AG04450 (cell line): ENCODE results near the gene KIAA1958. TPM values are rescaled to one million over a fixed set of nuclear protein-coding genes. Genes with fewer than 3 reads are reported as not detected.

Source experiments
- CTCF ChIA-PET: fragments of 300-600, 350-600 bp; formaldehyde crosslinking; extraction: SDS; loops from one replicate; lab custom pipeline; 2022; ENCODE audit warnings: antibody characterized with exemption, inconsistent platforms; lab: Charles Lee
- POLR2A ChIA-PET: fragments of 350-600 bp; formaldehyde crosslinking; extraction: SDS; loops from one replicate; lab custom pipeline; 2021; ENCODE audit warnings: antibody characterized with exemption, inconsistent platforms; lab: Yijun Ruan, JAX
- DNase-seq: peaks from one replicate; pipeline ENCODE4 v3.0.0-alpha.2; 2011; ENCODE audit warnings: low read depth, low spot score
- H3K27ac ChIP-seq: one replicate; pipeline ENCODE4 v1.5.1; 2012; ENCODE audit warnings: low read depth, low read length, control low read depth
- H3K27me3 ChIP-seq: one replicate; pipeline ENCODE4 v1.6.0; 2012; ENCODE audit warnings: low read length; ENCODE audit not compliant: control insufficient read depth, insufficient read depth
- H3K4me3 ChIP-seq: 2 replicates; pipeline ENCODE4 v1.5.1; 2011; ENCODE audit warnings: mild to moderate bottlenecking, low read depth, low read length, control low read depth
- H3K9me3 ChIP-seq: 2 replicates; pipeline ENCODE4 v1.5.1; 2012; ENCODE audit warnings: low read length; ENCODE audit not compliant: control insufficient read depth, insufficient read depth
- polyA plus RNA-seq: library from polyadenylated mRNA; depleted of rRNA; stranded (reverse); fragments of >200 nt; gene quantifications from 2 replicates; pipeline ENCODE4 v1.2.3, GENCODE V29; 2011
- TF ChIP-seq, protein P1 (sequence below): IDR thresholded peaks from 2 replicates; pipeline ENCODE4 v1.5.1; 2011; ENCODE audit warnings: low read depth, low read length, control low read depth, inconsistent platforms

KIAA1958 gene
- polyA plus RNA-seq, 1 experiment = 0.88 TPM

GRCh38 chr9:112694706-112695555 is 208.3 kb downstream of the KIAA1958 start:
- H3K27ac ChIP-seq = no peak overlapping the region
- TF ChIP-seq, protein P1, sequence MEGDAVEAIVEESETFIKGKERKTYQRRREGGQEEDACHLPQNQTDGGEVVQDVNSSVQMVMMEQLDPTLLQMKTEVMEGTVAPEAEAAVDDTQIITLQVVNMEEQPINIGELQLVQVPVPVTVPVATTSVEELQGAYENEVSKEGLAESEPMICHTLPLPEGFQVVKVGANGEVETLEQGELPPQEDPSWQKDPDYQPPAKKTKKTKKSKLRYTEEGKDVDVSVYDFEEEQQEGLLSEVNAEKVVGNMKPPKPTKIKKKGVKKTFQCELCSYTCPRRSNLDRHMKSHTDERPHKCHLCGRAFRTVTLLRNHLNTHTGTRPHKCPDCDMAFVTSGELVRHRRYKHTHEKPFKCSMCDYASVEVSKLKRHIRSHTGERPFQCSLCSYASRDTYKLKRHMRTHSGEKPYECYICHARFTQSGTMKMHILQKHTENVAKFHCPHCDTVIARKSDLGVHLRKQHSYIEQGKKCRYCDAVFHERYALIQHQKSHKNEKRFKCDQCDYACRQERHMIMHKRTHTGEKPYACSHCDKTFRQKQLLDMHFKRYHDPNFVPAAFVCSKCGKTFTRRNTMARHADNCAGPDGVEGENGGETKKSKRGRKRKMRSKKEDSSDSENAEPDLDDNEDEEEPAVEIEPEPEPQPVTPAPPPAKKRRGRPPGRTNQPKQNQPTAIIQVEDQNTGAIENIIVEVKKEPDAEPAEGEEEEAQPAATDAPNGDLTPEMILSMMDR = no peak
- CTCF ChIA-PET = interaction anchor here (0.7 to 1.0 kb wide), 4 partner anchors 11 to 597 kb away, joined by 3 to 9 read pairs (median 6); no protein-coding TSS in a partner anchor
- DNase-seq = no peak
- no peaks in the 10 kb centered on the region for H3K9me3 ChIP-seq
- POLR2A ChIA-PET = interaction anchor here (0.5 kb wide), 1 partner anchor 795 kb away, joined by 3 read pairs; no protein-coding TSS in a partner anchor
- no peaks in the 10 kb centered on the region for H3K27me3 ChIP-seq
- H3K4me3 ChIP-seq = no peak overlapping the region

GRCh38 chr9:112696461-112696860 is 209.8 kb downstream of the KIAA1958 start:
- ChIA-PET POLR2A (interaction anchor here (0.7 kb wide), 1 partner anchor 11 kb away, joined by 4 read pairs; no protein-coding TSS in a partner anchor), CTCF (interaction anchor here (1.5 kb wide), 1 partner anchor 9 kb away, joined by 8 read pairs; no protein-coding TSS in a partner anchor)
- DNase-seq = no peak
- Histone ChIP-seq H3K27ac (no peak overlapping the region), H3K9me3 (no peaks in the 10 kb centered on the region), H3K27me3 (no peaks in the 10 kb centered on the region), H3K4me3 (no peak overlapping the region)
- TF ChIP-seq, protein P1 = no peak

DNA sequence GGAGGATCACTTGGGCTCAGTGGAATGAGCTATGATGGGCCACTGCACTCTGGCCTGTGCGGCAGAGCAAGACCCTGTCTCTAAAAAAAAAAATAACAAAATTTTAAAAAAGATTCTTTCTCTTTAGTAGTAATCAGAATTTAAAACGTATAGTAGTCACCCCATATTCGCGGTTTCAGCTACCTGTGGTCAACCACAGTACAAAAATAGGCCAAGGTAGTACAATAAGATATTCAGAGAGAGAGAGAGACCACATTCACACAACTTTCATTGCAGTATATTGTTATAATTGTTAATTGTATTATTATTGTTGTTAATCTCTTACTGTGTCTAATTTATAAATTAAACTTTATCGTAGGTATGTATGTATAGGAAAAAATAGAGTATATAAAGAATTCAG is 212.6 kb downstream of the KIAA1958 start:
- CTCF ChIA-PET = no interaction called here
- Histone ChIP-seq H3K27ac (no peak overlapping the region), H3K27me3 (no peaks in the 10 kb centered on the region), H3K4me3 (no peak overlapping the region), H3K9me3 (no peaks in the 10 kb centered on the region)
- TF ChIP-seq, protein P1 = no peak
- no peak for DNase-seq
- POLR2A ChIA-PET = no interaction called here

GRCh38 chr9:112700085-112700484 is 213.5 kb downstream of the KIAA1958 start:
- Histone ChIP-seq H3K27ac (no peak overlapping the region), H3K4me3 (no peak overlapping the region), H3K27me3 (no peaks in the 10 kb centered on the region), H3K9me3 (no peaks in the 10 kb centered on the region)
- CTCF ChIA-PET = no interaction called here
- DNase-seq = no peak
- TF ChIP-seq, protein P1 = no peak
- POLR2A ChIA-PET = no interaction called here

- ChIA-PET POLR2A (no interaction called here), CTCF (no interaction called here)
- Histone ChIP-seq H3K4me3 (no peak overlapping the region), H3K27me3 (no peaks in the 10 kb centered on the region), H3K9me3 (no peaks in the 10 kb centered on the region), H3K27ac (no peak overlapping the region)
- TF ChIP-seq, protein P1 = no peak
- no peak for DNase-seq
These were observed 216.7 kb downstream of the KIAA1958 start for GRCh38 chr9:112703304-112703703.
